Stimulated activated CD8-positive, alpha-beta memory T cell treated with anti-CD3 and anti-CD28 coated beads, Interleukin-12 subunit alpha, Interleukin-12 subunit beta, amount 100 ng/mL, for 4 hours (primary cell): ENCODE results near the gene HRH2.
"Not testable (repeated sequence)": the region's sequence is repeated elsewhere in the genome, so short reads cannot be mapped to it uniquely, and the experiment has no call there.

ENCODE experiments used
- DNase-seq: peaks from one replicate; pipeline ENCODE4 v3.0.0-alpha.2; 2020; ENCODE audit warnings: low read depth

Gene HRH2

GRCh38 chr5:175649967-175650366 lies 7.9 kb upstream of the HRH2 start:
- DNase-seq: no peak

GRCh38 chr5:175650430-175651205 lies 7.3 kb upstream of the HRH2 start:
- DNase-seq: not testable (repeated sequence)

GRCh38 chr5:175652741-175653663 lies 4.9 kb upstream of the HRH2 start:
- DNase-seq: peak; percentile 42

GRCh38 chr5:175653763-175654162 lies 4.1 kb upstream of the HRH2 start:
- DNase-seq: no peak

- no peak for DNase-seq
Measured at GRCh38 chr5:175654339-175654738, 3.5 kb upstream of the HRH2 start.

GRCh38 chr5:175654807-175655206 lies 3.1 kb upstream of the HRH2 start:
- DNase-seq: no peak

GRCh38 chr5:175655411-175655810 lies 2.5 kb upstream of the HRH2 start:
- DNase-seq: no peak

- DNase-seq: no peak
Measured at GRCh38 chr5:175656966-175657365, 905 bp upstream of the HRH2 start.

GRCh38 chr5:175658299-175659145 lies 651 bp downstream of the HRH2 start:
- no peak for DNase-seq

- DNase-seq: no peak
Measured at GRCh38 chr5:175659546-175660253, 1.8 kb downstream of the HRH2 start.

- no peak for DNase-seq
Measured at GRCh38 chr5:175663186-175664184, 5.6 kb downstream of the HRH2 start.

GRCh38 chr5:175664723-175665122 lies 6.9 kb downstream of the HRH2 start:
- DNase-seq: no peak

GRCh38 chr5:175666216-175666615 lies 8.3 kb downstream of the HRH2 start:
- DNase-seq: no peak

- no peak for DNase-seq
Measured at GRCh38 chr5:175668006-175668405, 10.1 kb downstream of the HRH2 start.

- DNase-seq: no peak
Measured at GRCh38 chr5:175670372-175670771, 12.5 kb downstream of the HRH2 start.

GRCh38 chr5:175671013-175671412 lies 13.1 kb downstream of the HRH2 start:
- DNase-seq: no peak

GRCh38 chr5:175672976-175673648 lies 15.2 kb downstream of the HRH2 start:
- no peak for DNase-seq

- no peak for DNase-seq
Measured at GRCh38 chr5:175674731-175675346, 17.0 kb downstream of the HRH2 start.

- DNase-seq: no peak
Measured at GRCh38 chr5:175675873-175676272, 18.0 kb downstream of the HRH2 start.
